HCT116 (cell line): Measurements from ENCODE around the gene TRPM3.

ENCODE experiments used
- CBX3 ChIP-seq: IDR thresholded peaks from 2 replicates; pipeline ENCODE4 v1.6.1; 2012; ENCODE audit warnings: low read depth
- CTCF ChIP-seq, 3 experiments: fragments of 200-600 bp in 1 of 3; sonication (generic) in 1 of 3; IDR thresholded peaks in 2 of 3; conservative IDR thresholded peaks in 1 of 3; 2 replicates each; pipeline ENCODE4 v1.5.1; 2012 to 2017; ENCODE audit warnings: low read depth in 2 of 3, low read length in 2 of 3, antibody characterized with exemption in 1 of 3, borderline replicate concordance in 1 of 3, control low read depth in 1 of 3, mild to moderate bottlenecking in 1 of 3, mixed read lengths in 1 of 3, mixed run types in 1 of 3, moderate library complexity in 1 of 3; ENCODE audit not compliant: insufficient read depth in 1 of 3
- EZH2 ChIP-seq: fragments of 200-600 bp; sonication (generic); IDR thresholded peaks from 2 replicates; pipeline ENCODE4 v1.6.1; 2017; ENCODE audit warnings: antibody characterized with exemption, mixed run types
- FOSL1 ChIP-seq: IDR thresholded peaks from 2 replicates; pipeline ENCODE4 v1.6.1; 2012; ENCODE audit warnings: low read depth
- POLR2A ChIP-seq: IDR thresholded peaks from 2 replicates; pipeline ENCODE4 v1.7.0; 2011; ENCODE audit warnings: borderline replicate concordance; ENCODE audit not compliant: insufficient read depth, insufficient read length; ENCODE audit errors: extremely low read depth
- REST ChIP-seq: IDR thresholded peaks from 2 replicates; pipeline ENCODE4 v1.6.1; 2012; ENCODE audit warnings: low read depth
- ZNF274 ChIP-seq: fragments of 200-500 bp; sonication (Bioruptor generic); IDR thresholded peaks from 2 replicates; pipeline ENCODE4 v1.6.1; 2014; ENCODE audit warnings: mild to moderate bottlenecking, low read depth, low read length, inconsistent platforms

- TF ChIP-seq CTCF (IDR thresholded peaks at IDR 0.05 in 2 of 3, conservative IDR thresholded peaks at IDR 0.05 in 1 of 3; ENCODE audit: borderline replicate concordance in 1 of 3, insufficient read depth in 1 of 3, low read depth in 2 of 3, low read length in 2 of 3) (no peak), ZNF274 (no peak), EZH2 (no peak), POLR2A (no peak), CBX3 (no peak), FOSL1 (no peak), REST (no peak)
Measured at GRCh38 chr9:71118324-71118723, 3.1 kb downstream of the TRPM3 start.
